Measurements from ENCODE around the gene AGA. TPM values are rescaled to one million over a fixed set of nuclear protein-coding genes. Genes with fewer than 3 reads are reported as not detected.
A peak's percentile ranks its signal among the peaks of the same experiment; 100 is the strongest.

AGA gene
- polyA plus RNA-seq, 3 donors from 2014 or later = 28.1 to 34.6 (median 31.3) TPM

GRCh38 chr4:177393236-177393635, 49.0 kb downstream of the AGA start:
- Mint-ChIP-seq H3K4me1 (peaks cover 14 to 15% of the 10 kb centered on the region in 2 donors), H3K27ac (peak overlapping the region in 4 of 6 donors; percentile 31 to 90 (median 72)), H3K9me3 (peaks cover 0 to 1% (median 0%) of the 10 kb centered on the region in 6 donors), H3K36me3 (no peaks in the 10 kb centered on the region), H3K4me3 (peak overlapping the region; percentile 18 to 58 (median 44)), H3K27me3 (ENCODE audit: low read depth in 3 of 3) (peaks cover 0 to 4% (median 2%) of the 10 kb centered on the region in 3 donors)
- peak; percentile 17 to 44 (median 27) for DNase-seq

- Mint-ChIP-seq H3K4me3 (no peak overlapping the region), H3K4me1 (peaks cover 14 to 15% of the 10 kb centered on the region in 2 donors), H3K27me3 (ENCODE audit: low read depth in 3 of 3) (peaks cover 0 to 4% (median 2%) of the 10 kb centered on the region in 3 donors), H3K27ac (peak overlapping the region in 1 of 6 donors; percentile 4), H3K9me3 (peaks cover 0 to 1% (median 0%) of the 10 kb centered on the region in 6 donors), H3K36me3 (no peaks in the 10 kb centered on the region)
- DNase-seq = no peak
These were observed 50.3 kb downstream of the AGA start for GRCh38 chr4:177391953-177392352.

GRCh38 chr4:177391287-177391686, 51.0 kb downstream of the AGA start:
- no peaks in the 10 kb centered on the region for H3K36me3 Mint-ChIP-seq
- peaks cover 14 to 15% of the 10 kb centered on the region in 2 donors for H3K4me1 Mint-ChIP-seq
- H3K9me3 Mint-ChIP-seq = peaks cover 0 to 1% (median 0%) of the 10 kb centered on the region in 6 donors
- H3K4me3 Mint-ChIP-seq = no peak overlapping the region
- H3K27me3 Mint-ChIP-seq (ENCODE audit: low read depth in 3 of 3) = peaks cover 0 to 4% (median 2%) of the 10 kb centered on the region in 3 donors
- H3K27ac Mint-ChIP-seq = no peak overlapping the region
- no peak for DNase-seq

GRCh38 chr4:177386278-177386815, 55.9 kb downstream of the AGA start:
- H3K4me3 Mint-ChIP-seq = no peak overlapping the region
- no peaks in the 10 kb centered on the region for H3K36me3 Mint-ChIP-seq
- no peaks in the 10 kb centered on the region for H3K4me1 Mint-ChIP-seq
- no peak overlapping the region for H3K27ac Mint-ChIP-seq
- no peak for DNase-seq
- peaks cover 0 to 3% (median 0%) of the 10 kb centered on the region in 6 donors for H3K9me3 Mint-ChIP-seq
- H3K27me3 Mint-ChIP-seq (ENCODE audit: low read depth in 3 of 3) = peaks cover 0 to 3% (median 0%) of the 10 kb centered on the region in 3 donors

- Mint-ChIP-seq H3K4me3 (no peak overlapping the region), H3K27ac (no peak overlapping the region), H3K27me3 (ENCODE audit: low read depth in 3 of 3) (peaks cover 0 to 3% (median 0%) of the 10 kb centered on the region in 3 donors), H3K4me1 (no peaks in the 10 kb centered on the region), H3K9me3 (peaks cover 0 to 2% (median 0%) of the 10 kb centered on the region in 6 donors), H3K36me3 (no peaks in the 10 kb centered on the region)
- DNase-seq = no peak
These were observed 56.5 kb downstream of the AGA start for GRCh38 chr4:177385576-177386277.

- Mint-ChIP-seq H3K27ac (no peak overlapping the region), H3K9me3 (peaks cover 0 to 2% (median 0%) of the 10 kb centered on the region in 6 donors), H3K4me3 (no peak overlapping the region), H3K36me3 (no peaks in the 10 kb centered on the region), H3K27me3 (ENCODE audit: low read depth in 3 of 3) (peaks cover 0 to 3% (median 0%) of the 10 kb centered on the region in 3 donors), H3K4me1 (no peaks in the 10 kb centered on the region)
- DNase-seq = no peak
These were observed 57.3 kb downstream of the AGA start for GRCh38 chr4:177384856-177385397.

- Mint-ChIP-seq H3K27ac (no peak overlapping the region), H3K9me3 (peaks cover 0 to 2% (median 0%) of the 10 kb centered on the region in 6 donors), H3K4me1 (no peaks in the 10 kb centered on the region), H3K4me3 (no peak overlapping the region), H3K36me3 (no peaks in the 10 kb centered on the region), H3K27me3 (ENCODE audit: low read depth in 3 of 3) (peaks cover 0 to 3% (median 0%) of the 10 kb centered on the region in 3 donors)
- DNase-seq = no peak
These were observed 60.4 kb downstream of the AGA start for GRCh38 chr4:177381762-177382310.

Other genes with a start within 250 kb of the AGA start
- gene NEIL3, start 132.6 kb downstream of the AGA start, polyA plus RNA-seq = under 1 TPM in 2 of 3 donors, not detected in 1; 0.18 to 0.61 TPM